LNCaP clone FGC (cell line): Measurements from ENCODE around the gene RESP18.
A peak's percentile ranks its signal among the peaks of the same experiment; 100 is the strongest.

Source experiments
- DNase-seq: peaks from one replicate; pipeline ENCODE4 v3.0.0-alpha.2; 2011; ENCODE audit warnings: low read depth
- H3K4me3 ChIP-seq: 2 replicates; pipeline ENCODE4 v1.5.1; 2011; ENCODE audit warnings: mild to moderate bottlenecking, low read depth, low read length, control low read depth
- TF ChIP-seq, protein P1 (sequence below): IDR thresholded peaks from 2 replicates; pipeline ENCODE4 v1.5.1; 2012; ENCODE audit warnings: mild to moderate bottlenecking; ENCODE audit not compliant: control insufficient read depth, insufficient read depth; ENCODE audit errors: extremely low read depth

Gene RESP18

DNA sequence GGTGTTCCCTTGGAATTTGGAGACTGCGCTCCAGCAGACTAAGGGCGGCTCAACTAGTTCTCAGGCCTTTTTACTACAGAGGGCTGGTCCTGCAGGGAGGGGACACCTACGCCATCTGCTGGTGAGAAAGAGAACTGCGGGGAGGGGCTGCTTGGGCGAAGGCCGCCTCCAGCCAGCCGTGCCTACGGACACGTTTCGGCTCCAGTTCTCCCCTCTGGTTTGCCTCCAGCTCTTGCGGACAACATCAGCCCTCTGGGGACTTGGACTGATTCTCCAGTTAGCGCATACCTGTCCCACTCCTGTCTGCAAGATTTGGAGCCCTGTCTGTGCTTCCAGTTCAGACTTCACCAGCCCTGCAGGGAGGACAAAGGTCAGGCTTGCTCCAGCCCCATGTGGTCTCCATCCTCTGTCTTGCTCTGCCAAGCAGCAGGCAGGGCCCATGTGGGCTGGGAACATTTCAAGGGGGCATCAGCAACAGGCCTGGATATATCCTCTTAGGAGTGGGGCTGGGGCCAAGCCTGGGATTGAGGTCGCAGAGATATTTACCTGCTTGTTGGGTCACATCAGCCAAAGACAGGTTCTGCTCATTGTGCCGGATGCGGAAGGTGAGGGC is 33.7 kb downstream of the RESP18 start:
- H3K4me3 ChIP-seq = peak overlapping the region; percentile 40
- no peak for DNase-seq
- TF ChIP-seq, protein P1, sequence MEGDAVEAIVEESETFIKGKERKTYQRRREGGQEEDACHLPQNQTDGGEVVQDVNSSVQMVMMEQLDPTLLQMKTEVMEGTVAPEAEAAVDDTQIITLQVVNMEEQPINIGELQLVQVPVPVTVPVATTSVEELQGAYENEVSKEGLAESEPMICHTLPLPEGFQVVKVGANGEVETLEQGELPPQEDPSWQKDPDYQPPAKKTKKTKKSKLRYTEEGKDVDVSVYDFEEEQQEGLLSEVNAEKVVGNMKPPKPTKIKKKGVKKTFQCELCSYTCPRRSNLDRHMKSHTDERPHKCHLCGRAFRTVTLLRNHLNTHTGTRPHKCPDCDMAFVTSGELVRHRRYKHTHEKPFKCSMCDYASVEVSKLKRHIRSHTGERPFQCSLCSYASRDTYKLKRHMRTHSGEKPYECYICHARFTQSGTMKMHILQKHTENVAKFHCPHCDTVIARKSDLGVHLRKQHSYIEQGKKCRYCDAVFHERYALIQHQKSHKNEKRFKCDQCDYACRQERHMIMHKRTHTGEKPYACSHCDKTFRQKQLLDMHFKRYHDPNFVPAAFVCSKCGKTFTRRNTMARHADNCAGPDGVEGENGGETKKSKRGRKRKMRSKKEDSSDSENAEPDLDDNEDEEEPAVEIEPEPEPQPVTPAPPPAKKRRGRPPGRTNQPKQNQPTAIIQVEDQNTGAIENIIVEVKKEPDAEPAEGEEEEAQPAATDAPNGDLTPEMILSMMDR = peak; percentile 86

DNA sequence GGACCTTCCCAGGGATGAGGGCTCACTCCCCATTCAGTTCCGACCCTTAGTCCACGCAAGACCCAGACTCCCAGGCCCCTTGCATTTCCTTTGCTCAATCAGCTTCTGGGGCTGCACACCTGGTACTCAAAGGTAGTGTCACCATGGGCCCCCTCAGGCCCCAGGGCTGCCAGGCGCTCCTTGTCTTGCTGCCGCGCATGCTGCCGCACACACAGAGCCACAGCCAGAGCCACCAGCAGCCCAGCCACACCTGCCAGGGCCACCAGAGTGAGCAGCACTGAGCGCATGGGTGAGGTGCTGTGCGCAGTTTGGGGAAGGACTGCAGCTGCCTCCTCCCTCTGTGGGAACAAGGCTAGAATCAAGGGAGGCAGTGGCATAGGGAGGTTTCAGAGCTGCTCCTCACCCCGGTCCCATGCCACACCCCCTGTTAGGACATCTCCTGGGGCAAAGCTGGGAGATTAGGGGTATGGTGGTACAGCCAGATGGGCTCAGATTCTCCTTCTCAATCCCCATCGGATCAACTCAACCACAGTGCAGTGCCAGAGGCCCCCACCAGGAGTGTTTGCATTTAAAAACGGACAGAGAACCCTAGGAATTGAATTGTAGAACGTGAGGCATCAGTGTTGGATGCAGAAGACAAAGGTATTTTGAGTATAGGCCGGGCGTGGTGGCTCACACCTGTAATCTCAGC is 34.6 kb downstream of the RESP18 start:
- no peak for DNase-seq
- TF ChIP-seq, protein P1 = no peak

DNA sequence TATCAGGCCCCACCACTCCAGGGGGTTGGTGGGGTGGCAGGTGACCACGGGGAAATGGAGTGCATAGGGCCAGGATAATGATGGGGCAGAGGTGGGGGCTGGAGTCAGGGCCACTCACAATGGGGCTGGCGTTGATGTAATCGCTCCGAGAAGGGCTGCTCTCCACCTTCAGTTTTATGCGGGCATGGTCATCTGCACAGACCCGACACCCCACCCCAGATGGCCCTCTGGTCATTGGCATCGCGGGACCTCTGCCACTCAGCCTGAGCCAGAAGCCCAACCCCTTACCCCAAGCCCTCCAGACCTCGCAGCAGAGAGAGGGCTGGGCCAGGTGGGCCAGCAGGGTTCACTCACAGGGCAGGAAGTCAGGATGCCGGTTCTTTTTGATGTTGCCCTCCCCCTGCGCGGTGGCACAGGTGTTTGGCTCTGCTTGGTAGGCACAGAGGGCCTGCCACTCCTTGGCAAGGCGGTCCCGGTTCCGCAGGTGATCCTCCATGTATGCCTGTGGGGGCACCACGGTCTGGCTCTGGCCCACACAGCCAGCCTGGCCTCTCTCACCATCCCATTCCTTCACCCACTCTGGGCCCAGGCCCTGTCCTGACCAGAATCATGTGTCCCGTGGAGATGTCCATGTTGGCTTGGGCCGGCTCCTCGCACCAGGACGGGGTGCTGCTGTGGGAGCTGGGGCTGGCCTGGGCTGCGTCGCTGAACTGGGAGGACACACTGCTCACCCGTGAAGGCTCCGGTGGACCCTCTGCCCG is 35.7 kb downstream of the RESP18 start:
- TF ChIP-seq, protein P1 = no peak

More for the DNA sequence above, 34.6 kb downstream of the RESP18 start:
- H3K4me3 ChIP-seq = no peak overlapping the region

DNA sequence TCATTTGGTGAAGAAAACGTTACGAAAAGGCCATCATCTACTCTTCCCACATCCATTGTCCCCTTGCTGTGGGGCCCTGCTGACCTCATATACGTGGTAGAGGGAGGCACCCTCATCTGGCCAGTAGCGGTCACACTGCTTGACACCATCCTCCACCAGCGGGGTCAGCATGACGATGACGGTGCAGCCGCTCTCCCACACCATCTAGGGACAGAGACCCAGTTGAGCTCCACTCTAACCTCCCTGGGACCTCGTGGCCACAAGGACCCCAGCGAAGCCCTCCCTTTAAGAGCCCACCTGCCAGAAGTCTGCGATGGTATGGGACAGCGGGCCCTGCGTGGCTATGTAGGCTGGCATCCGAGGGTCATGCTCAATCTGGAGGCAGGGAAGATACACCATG is 36.4 kb downstream of the RESP18 start:
- TF ChIP-seq, protein P1 = no peak
- H3K4me3 ChIP-seq = no peak overlapping the region
- DNase-seq = no peak

More for the DNA sequence above, 35.7 kb downstream of the RESP18 start:
- no peak overlapping the region for H3K4me3 ChIP-seq
- DNase-seq = no peak

DNA sequence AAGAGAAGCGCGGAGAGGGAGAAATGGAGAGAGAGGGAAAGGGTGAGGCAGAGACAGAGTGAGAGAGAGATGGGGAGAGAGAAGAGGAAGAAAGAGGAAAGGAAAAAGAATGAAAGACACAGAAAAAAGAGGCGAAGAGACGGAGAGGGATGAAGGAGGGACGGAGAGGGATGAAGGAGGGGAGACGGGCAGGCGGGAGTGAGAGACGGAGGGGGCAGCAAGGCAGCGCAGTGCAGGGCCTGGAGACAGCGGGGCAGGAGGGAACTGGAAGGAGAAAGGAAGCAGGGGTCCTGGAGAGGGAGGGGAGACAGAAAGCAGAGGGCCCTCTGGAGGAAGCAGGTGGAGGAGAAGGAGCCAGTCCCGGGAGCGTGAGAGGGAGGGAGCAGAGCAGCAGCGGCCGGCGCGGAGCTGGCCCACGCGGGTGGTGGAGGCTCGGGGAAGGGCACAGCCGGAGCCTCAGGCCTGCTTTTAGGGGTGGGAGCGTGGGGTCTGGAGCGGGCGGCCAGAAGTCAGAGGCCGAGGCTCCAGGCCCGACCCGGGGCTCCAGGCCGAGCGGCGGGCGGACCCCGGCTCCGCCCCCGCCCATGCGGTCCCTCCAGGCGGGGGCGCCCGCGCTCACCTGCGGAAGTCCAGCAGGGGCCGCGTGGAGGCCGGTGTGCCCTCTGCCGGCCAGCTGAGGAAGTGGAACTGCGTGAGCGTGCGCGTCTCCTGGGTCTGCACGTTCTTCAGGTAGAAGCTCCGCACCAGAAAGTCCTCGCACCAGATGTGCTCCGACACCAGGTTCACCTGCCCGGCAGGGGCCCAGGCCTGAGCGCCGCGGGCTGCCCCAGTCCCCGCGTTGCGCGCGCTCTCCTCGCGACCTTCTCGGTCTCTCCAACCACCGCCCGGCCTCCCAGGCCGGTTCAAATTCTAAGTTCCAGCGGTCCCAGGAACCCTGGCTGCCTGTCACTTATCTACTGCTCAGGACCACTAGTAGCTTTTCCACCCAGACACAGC is 37.9 kb downstream of the RESP18 start:
- peak; percentile 69 for DNase-seq
- peak overlapping the region; percentile 39 for H3K4me3 ChIP-seq
- TF ChIP-seq, protein P1 = peak; percentile 99

DNA sequence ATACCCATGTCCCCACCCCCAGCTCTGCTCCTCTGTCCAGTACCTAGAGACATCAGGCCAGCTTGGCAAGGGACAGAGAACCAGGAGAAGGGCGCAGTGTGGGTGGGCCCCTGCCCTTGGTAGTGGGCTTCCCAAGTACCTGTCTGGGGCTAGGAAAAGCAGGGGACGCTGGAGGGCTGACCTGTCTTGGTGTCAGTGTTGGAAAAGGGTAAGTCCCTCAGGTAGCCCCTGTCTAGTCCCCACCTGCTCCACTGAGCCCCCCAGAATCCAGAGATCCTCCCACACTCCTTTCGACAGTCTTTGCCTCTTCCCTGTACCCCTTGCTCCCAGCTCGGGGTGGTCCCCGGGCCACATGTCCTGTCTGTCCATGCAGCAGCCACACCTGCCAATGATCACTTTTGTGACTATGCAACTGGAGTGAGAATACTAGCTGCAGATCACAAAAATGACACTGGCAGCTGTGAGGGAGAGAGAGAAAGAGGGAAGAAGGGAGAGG is 38.8 kb downstream of the RESP18 start:
- TF ChIP-seq, protein P1 = no peak
- no peak for DNase-seq
- no peak overlapping the region for H3K4me3 ChIP-seq
